ENCODE results near the gene LRRC51. TPM values are rescaled to one million over a fixed set of nuclear protein-coding genes. Genes with fewer than 3 reads are reported as not detected.

LRRC51 gene
- total and polyA plus RNA-seq, 3 donors from 2014 or later = 50.8 to 200 (median 84.6) TPM

GRCh38 chr11:72042064-72042745, 38.4 kb upstream of the LRRC51 start:
- H3K9me3 ChIP-seq = no peaks in the 10 kb centered on the region

GRCh38 chr11:72045849-72046248, 34.8 kb upstream of the LRRC51 start:
- Histone ChIP-seq H3K27ac (no peak overlapping the region), H3K27me3 (no peaks in the 10 kb centered on the region), H3K9me3 (no peaks in the 10 kb centered on the region), H3K36me3 (ENCODE audit: low read depth, missing control alignments) (no peaks in the 10 kb centered on the region), H3K4me3 (no peak overlapping the region), H3K4me1 (peaks cover 34% of the 10 kb centered on the region)
- 81 to 91% methylated on average over 5 of the region's 5 CpGs for WGBS, 2 donors
- no peak for DNase-seq
- TF ChIP-seq POLR2A (IDR thresholded peaks at IDR 0.05) (no peak), CTCF (IDR thresholded peaks at IDR 0.05) (no peak)
- intact Hi-C loops (cut with DNase I; ENCODE audit: low total_unique reads) = no loop called here

More at GRCh38 chr11:72042064-72042745, 38.4 kb upstream of the LRRC51 start:
- H3K36me3 ChIP-seq (ENCODE audit: low read depth, missing control alignments) = no peaks in the 10 kb centered on the region
- intact Hi-C loops (cut with DNase I; ENCODE audit: low total_unique reads) = no loop called here
- DNase-seq = no peak
- H3K4me1 ChIP-seq = peaks cover 43% of the 10 kb centered on the region
- H3K27me3 ChIP-seq = no peaks in the 10 kb centered on the region
- peak overlapping the region; percentile 67 to 70 for H3K4me3 ChIP-seq
- 27 to 51% methylated on average over 3 to 5 of the region's 5 CpGs for WGBS, 2 donors
- peak overlapping the region; percentile 97 to 98 for H3K27ac ChIP-seq
- TF ChIP-seq CTCF (IDR thresholded peaks at IDR 0.05) (no peak), POLR2A (IDR thresholded peaks at IDR 0.05) (no peak)

- no peaks in the 10 kb centered on the region for H3K9me3 ChIP-seq
- intact Hi-C loops (cut with DNase I; ENCODE audit: low total_unique reads) = no loop called here
- TF ChIP-seq CTCF (IDR thresholded peaks at IDR 0.05) = no peak
- TF ChIP-seq POLR2A (IDR thresholded peaks at IDR 0.05) = no peak
- no peaks in the 10 kb centered on the region for H3K27me3 ChIP-seq
- H3K36me3 ChIP-seq (ENCODE audit: low read depth, missing control alignments) = no peaks in the 10 kb centered on the region
- H3K4me3 ChIP-seq = no peak overlapping the region
- WGBS, 2 donors = 71 to 83% methylated on average over 3 of the region's 3 CpGs
- DNase-seq = peak; percentile 80
- peaks cover 18% of the 10 kb centered on the region for H3K4me1 ChIP-seq
- H3K27ac ChIP-seq = peak overlapping the region; percentile 74 to 77
These were observed 31.7 kb upstream of the LRRC51 start for GRCh38 chr11:72048766-72049460.

- H3K9me3 ChIP-seq = no peaks in the 10 kb centered on the region
- 62 to 79% methylated on average over 3 of the region's 3 CpGs for WGBS, 2 donors
- no peaks in the 10 kb centered on the region for H3K27me3 ChIP-seq
- TF ChIP-seq CTCF (IDR thresholded peaks at IDR 0.05) = no peak
- TF ChIP-seq POLR2A (IDR thresholded peaks at IDR 0.05) = no peak
- no peaks in the 10 kb centered on the region for H3K4me1 ChIP-seq
- intact Hi-C loops (cut with DNase I; ENCODE audit: low total_unique reads) = no loop called here
- no peak overlapping the region for H3K4me3 ChIP-seq
- no peaks in the 10 kb centered on the region for H3K36me3 ChIP-seq (ENCODE audit: low read depth, missing control alignments)
- no peak overlapping the region for H3K27ac ChIP-seq
- DNase-seq = no peak
These were observed 22.1 kb upstream of the LRRC51 start for GRCh38 chr11:72058416-72059034.

Measured in testis (tissue), 3 donors.